HG02763 (cell line): ENCODE measurements around the gene AUTS2.
"Not testable (repeated sequence)": the region's sequence is repeated elsewhere in the genome, so short reads cannot be mapped to it uniquely, and the experiment has no call there.

Experiments used
- ATAC-seq: cut with Tn5 transposase; IDR thresholded peaks from one replicate; pipeline ENCODE4 v1.9.1; 2021; ENCODE audit warnings: mild to moderate bottlenecking, moderate library complexity; ENCODE audit not compliant: unreplicated experiment

Gene AUTS2

GRCh38 chr7:70352088-70352487 lies 753.8 kb downstream of the AUTS2 start:
- no peak for ATAC-seq

DNA sequence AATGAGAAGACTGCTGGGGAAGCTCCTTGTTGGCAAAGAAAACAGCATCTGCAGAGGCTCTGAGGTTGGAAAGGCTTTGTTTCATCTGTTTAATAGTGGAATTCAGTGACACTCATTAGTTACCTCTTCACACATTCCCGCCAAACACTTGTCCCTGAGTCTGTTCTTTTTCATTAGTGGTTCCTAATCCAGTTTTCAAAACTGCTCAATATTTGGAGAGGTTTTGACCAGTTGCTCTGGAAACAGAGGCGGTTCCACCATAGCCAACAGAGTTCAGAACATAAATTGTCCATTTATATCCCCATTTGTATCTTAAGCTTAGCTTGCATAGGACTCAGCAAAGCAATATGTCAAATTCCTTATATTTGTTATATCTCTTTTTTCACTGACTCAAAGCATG lies 754.6 kb downstream of the AUTS2 start:
- ATAC-seq, result no peak

DNA sequence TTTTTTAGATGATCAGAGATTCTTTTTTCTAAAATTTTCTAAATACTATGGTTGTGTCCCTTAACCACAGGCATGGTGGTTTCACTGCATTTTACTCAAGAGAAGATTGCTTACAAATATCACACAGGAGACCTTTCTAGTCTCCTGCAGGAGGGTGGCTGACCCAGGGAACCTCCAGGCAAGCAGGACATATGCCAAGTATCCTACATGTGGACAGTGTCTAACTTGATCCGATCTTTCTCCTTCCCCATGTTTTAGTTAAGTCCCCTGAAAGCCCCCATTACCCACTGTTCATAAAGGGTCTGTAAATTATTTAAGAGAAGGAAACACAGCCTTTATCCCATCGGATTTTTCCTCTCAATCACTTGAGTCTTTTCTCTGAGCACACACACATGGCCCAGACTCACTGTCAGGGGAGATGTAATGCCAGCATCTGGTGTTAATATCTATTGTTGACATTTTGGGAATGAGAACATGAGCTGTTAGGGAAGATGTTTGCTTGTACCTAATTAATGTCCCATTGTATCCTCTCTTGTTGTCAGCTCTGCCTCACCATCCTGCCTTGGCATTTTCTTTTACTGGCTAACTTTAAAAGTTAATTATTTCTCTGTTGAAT lies 755.2 kb downstream of the AUTS2 start:
- no peak for ATAC-seq

GRCh38 chr7:70353946-70354335 lies 755.7 kb downstream of the AUTS2 start:
- no peak for ATAC-seq

GRCh38 chr7:70354409-70355169 lies 756.3 kb downstream of the AUTS2 start:
- ATAC-seq, result no peak

DNA sequence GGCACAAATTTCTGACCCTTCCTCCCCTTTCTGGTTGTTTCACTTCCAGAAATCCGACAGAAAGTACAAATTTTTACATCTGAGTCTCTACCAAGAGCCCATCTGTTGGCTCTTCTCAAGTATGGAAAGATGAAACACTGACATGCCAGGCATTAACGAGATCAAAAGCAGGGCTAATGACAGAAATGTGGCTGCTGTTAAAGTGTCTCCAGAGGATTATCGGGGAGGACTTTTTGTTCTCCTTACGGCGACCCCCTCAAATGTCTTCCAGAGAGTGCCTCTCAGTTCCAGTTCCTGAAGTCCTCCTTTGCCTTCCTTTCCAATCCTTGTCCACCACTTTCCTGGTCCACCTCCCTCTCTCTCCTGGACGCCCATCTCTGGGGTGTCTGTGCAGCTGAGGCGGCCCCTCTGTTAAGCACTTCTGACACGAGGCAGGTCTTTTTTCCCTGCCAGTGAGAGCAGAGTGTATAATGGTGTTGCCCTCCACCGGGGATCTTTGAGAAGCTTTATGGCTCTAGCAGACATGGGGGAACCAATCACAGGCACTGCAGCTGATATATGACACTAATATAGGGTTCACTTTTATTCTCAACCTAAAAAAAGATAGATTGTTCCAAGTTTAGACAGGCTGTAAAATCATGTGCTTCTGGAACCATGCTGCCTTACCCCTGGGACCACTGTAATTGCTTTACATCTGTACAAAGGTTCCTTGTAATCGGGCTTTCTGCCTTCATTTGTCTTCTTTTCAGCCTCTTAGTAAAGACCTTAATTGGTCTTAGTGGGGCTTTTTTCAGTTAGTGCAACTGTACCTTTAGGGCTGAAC lies 757.1 kb downstream of the AUTS2 start:
- no peak for ATAC-seq

GRCh38 chr7:70356085-70356786 lies 758.0 kb downstream of the AUTS2 start:
- no peak for ATAC-seq

- no peak for ATAC-seq
Measured at GRCh38 chr7:70356787-70357328, 758.6 kb downstream of the AUTS2 start.

DNA sequence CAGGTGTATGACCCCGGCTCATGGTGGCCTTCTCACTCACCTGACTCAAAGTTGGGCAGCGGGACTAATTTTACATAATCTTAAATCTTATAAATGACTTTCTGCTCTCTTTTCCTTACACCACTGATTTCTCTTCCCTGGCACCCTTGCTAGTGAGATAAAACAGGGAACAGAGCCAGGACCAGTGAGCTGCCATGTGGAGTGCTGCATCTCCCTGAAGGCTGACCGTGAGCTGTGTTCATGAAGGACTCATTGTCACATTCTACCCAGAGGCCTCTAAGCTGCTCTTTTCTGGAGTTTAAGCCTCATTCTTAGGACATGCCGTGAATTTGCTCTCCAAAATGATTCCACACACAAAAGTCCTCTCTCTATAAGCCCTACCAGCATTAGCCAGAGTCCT lies 762.3 kb downstream of the AUTS2 start:
- no peak for ATAC-seq

DNA sequence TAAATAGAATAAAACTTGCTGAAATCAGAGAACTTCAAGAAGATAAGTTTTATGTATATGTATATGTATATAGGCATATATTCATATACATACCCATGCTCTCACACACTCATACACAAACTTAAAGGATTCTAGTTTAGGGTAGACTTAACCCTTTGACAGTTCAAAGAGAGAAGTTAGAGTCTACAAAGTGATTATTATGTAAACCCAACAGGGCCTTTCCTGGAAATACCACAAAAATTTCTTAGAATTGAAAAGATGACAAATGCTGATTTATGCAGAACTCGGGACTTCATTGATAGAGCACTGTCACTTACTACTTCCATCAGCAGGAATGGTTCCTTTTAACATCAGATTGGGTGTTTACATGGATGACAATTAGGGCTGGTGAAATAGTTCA lies 763.5 kb downstream of the AUTS2 start:
- no peak for ATAC-seq

- not testable (repeated sequence) for ATAC-seq
Measured at GRCh38 chr7:70364393-70364792, 766.1 kb downstream of the AUTS2 start.

DNA sequence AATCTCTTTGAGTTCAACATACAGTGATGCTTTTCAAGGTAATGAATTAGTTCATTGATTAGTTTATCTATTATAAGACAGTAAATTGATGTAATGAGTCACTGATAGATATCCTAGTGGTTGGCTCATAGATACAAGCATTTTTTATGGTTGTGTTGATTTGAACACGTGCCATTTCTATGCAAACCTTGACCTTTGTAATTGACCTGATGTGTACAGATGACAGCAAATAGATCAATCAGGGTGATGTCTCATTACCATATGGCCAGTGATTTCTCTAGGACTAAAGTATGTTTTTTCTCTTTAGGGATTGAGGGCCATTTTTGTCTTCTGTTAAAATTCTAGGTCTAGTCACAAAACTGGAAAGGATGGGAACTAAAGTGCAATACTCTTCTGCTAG lies 773.4 kb downstream of the AUTS2 start:
- ATAC-seq, result no peak

DNA sequence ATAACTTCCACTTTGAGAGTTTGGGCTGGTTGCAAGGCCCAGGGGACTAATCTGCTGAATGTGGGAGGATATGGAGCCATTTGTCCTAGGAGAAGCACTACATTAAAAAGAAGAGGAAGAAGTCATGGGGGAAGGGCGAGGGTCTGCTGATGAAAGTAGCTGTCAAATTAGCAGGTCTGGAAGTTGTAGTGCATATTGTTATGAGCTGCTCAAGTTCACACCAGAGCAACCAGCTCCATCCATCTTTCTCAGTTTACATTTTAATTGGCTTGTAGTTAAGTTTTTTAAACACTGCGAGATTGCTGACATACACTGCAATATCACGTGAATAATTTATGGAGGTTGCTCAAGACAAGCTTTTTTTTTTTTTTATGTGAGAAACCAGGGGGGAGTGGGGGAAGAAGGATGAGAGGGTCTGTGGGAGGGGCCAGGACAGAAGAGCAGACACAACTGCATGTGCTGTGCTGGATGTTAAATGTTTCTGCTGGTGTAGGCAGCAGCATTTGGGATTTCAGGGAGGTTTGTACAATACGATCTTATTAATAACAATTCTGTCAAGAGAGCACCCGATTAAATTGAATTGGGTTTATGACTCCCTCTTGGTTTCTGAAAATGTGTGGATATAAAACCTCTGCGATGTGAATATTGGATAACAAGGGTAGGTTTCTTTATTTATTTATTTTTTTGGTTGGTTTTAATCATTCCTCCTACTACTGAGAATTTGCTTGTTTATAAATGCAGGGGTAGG lies 774.7 kb downstream of the AUTS2 start:
- no peak for ATAC-seq

- ATAC-seq, result no peak
Measured at GRCh38 chr7:70374772-70375533, 776.7 kb downstream of the AUTS2 start.

DNA sequence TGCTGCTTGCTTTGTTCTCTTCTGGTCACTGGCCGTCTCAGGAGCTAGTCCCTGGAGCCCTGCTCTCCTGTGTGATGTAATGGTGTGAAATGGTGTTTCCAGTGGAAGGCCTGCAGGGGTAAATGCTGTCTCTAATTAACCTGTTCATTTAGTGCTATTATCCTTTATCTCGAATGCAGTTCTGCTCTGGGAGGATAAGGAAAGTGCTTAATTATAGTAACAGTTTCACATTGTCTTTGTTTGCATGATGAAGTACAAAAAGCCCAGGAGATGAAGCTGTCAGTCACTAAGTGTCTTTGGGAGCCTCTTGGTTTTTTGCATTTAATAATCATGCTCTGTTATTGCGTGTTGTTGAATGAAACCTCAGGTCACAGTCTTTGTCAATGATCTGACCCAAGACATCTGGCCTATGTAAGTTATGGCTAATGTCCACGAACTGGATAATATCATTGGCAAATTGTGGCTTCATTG lies 778.3 kb downstream of the AUTS2 start:
- no peak for ATAC-seq

DNA sequence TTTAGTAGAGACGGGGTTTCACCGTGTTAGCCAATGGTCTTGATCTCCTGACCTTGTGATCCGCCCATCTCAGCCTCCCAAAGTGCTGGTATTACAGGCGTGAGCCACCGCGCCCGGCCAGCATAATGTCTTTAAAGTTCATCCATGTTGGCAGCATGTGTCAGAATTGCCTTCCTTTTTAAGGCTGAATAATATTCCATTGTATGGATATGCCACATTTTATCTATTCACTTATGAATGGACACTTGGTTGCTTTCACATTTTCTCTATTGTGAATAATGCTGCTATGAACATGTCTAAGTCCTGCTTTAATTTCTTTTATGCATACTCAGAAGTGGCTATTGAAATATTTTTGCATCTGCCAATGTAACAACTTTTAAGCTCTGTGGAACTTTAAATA lies 779.7 kb downstream of the AUTS2 start:
- no peak for ATAC-seq

- no peak for ATAC-seq
Measured at GRCh38 chr7:70379210-70379609, 780.9 kb downstream of the AUTS2 start.

GRCh38 chr7:70380421-70381015 lies 782.2 kb downstream of the AUTS2 start:
- no peak for ATAC-seq
